HUDEP-2 (cell line): Measurements from ENCODE around the gene SQSTM1.

Experiments used
- DNase-seq, 76 experiments: peaks; one replicate each; lab custom pipeline; 2025; ENCODE audit not compliant: unreplicated experiment in 76 of 76; lab: John Stamatoyannopoulos, UW

SQSTM1 gene

GRCh38 chr5:179841621-179842020, 20.9 kb downstream of the SQSTM1 start:
- no peak for DNase-seq

GRCh38 chr5:179852993-179853547, 32.4 kb downstream of the SQSTM1 start:
- no peak for DNase-seq

DNA sequence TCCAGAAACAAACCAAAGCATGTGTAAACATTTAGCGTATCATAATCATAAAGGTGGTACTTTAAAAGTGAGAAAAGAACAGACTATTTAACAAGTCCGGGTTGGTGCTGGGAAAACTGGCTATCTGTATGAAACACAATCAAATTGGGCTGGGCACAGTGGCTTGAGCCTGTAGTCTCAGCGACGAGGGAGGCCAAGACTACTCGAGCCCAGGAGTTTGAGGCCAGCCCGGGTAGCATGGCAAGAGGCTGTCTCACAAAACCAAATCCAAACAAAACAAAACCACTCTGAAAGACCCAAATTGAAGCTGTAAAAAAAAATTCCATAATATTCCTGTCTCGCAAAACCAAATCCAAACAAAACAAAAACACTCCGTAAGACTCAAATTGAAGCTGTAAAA, 33.7 kb downstream of the SQSTM1 start:
- DNase-seq = no peak

DNA sequence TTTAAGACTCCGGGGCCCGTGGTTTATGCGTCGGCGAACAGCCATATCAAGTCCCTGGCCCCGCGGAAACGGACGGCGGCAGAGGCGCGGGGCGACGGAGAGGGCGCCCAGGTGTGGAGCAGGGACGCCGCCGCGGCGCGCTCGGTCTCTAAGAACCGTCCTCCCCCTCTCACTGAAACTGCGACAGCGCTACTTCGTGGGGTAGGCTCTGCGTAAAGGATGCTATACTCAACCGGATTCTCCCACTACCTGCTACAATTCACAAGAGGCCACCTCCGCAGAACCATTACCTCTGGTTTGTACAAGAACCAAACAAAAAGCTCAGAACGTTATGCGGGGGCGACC, 37.5 kb downstream of the SQSTM1 start:
- DNase-seq = peak in 15 of 76 experiments; percentile 5 to 67 (median 25)

GRCh38 chr5:179858586-179859427, 38.1 kb downstream of the SQSTM1 start, which contains the start of gene MRNIP:
Gene MRNIP (minus strand): TSS chr5:179858817. CDS start chr5:179858796, 21 bp downstream.
- DNase-seq = peak in 75 of 76 experiments; percentile 39 to 94 (median 88)

DNA sequence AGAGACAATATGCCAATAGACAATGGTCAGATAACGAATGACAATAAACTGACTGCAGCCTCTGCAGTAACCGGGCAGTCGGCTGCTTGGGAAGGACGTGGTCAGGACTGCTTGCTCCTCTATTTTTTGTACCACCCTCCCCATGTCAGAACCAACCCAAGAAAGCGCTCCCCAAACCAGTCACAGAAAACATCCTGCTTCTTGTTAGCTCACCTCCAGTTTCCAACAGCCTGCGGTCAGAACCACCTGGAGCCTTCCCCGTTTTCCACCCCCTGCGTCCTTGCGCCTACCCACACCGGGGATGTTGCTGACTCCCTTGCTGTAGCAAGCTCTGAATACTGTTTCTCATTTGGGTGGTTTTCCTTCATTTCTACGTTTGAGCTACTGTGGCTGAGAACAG, 39.6 kb downstream of the SQSTM1 start:
- DNase-seq = no peak

DNA sequence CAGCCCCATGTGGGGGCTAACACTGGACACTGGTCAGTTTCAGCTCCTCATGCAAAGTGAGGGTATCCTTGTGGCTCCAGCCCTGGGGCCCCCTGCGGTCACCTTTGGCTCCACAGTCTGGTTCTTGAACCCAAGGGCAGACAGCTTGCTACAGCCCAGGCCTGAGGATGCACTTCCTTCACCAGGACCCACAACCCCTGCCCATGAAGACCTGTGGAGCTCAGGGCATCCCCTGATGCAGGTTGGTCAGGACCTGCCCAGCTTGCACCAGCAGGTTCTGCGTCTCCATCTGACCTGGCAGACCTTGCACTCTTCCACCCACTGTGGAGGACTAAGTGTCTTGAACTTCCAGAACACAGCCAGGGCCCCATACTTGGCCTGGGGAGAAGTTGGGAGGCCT, 41.6 kb downstream of the SQSTM1 start:
- no peak for DNase-seq

- DNase-seq = no peak
Measured at GRCh38 chr5:179862891-179863290, 42.2 kb downstream of the SQSTM1 start.

GRCh38 chr5:179863449-179864085, 42.9 kb downstream of the SQSTM1 start:
- no peak for DNase-seq

- DNase-seq = no peak
Measured at GRCh38 chr5:179864686-179865085, 44.0 kb downstream of the SQSTM1 start.

GRCh38 chr5:179865491-179866240, 45.0 kb downstream of the SQSTM1 start:
- no peak for DNase-seq

DNA sequence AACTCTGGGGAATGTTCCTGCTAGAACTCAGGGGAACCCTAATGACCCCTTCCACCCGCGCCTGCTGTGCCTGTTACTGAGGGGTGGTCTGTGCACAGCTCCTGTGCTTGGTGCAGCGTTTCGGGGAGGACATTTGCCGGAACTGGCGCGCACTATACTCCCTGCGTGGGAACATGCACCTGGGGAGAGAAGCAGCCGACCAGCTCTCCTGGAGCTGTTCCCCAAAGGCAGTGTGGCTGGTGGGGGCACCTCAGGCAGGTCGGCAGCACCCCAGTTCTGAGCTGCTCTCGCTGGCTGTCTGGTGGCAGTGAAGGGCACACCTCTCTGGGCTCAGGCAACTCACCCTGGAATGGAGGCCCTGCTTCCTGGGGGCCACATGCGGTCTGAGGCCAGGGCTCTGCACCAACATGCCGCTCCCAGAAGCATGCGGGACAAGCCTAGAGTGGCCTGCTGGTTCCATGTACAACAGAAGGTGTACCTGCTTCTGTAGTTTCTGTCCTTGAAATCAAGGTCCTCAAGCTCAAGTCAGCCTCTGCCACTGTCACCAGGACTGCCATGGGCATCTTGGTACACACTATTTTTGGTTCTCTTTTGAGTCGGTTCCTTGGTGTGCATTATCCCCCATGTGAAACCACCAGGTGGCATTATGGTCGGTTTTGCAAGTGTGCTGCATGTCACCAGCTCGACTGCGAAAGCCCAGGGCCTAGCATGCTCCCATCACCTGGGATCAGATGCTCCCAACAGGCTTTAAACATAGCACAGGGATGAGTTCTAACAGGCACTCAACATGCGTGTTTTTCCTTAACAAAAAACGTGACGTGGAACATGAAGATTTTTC, 45.8 kb downstream of the SQSTM1 start:
- peak in 2 of 76 experiments; percentile 4 to 10 for DNase-seq

DNA sequence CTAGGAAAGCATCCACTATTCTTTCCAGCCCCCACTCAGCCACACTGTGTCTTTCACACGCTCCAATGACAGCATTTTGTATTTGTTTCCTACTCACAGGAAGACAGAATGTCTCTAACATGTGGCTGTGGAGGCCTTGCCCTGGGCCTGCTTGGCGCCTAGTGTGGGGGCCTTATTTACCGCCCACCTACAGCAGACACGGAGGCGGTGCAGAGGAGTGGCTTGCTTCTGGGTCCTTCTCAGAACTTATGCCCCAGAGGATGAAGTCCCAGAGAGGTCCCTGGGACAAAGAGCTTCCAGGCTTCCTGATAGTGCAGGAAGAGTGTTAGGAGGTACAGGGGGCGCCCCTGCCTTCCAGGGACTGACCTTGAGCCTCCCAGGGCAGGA, 46.4 kb downstream of the SQSTM1 start:
- DNase-seq = no peak

- DNase-seq = no peak
Measured at GRCh38 chr5:179867476-179867875, 46.8 kb downstream of the SQSTM1 start.

GRCh38 chr5:179868541-179868940, 47.8 kb downstream of the SQSTM1 start:
- DNase-seq = no peak

DNA sequence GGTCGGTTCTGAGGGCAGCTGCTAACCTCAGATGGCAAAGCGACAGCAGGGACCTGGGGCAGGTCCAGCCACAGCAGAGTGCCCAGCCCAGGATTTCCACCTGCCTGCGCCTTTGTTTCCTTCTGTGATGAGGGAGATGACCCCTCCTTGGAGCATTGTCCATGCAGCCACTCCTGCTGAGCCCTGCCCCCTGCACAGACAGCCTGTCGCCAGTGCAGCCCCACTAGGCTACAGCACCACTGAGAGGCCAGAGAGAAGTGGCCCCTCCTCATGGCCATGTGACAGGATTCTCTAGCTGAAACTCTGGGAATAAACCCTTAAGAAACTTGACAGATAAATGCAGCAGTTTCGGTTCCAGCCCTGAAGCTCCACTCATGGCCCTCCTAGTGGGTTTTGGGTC, 48.4 kb downstream of the SQSTM1 start:
- no peak for DNase-seq

DNA sequence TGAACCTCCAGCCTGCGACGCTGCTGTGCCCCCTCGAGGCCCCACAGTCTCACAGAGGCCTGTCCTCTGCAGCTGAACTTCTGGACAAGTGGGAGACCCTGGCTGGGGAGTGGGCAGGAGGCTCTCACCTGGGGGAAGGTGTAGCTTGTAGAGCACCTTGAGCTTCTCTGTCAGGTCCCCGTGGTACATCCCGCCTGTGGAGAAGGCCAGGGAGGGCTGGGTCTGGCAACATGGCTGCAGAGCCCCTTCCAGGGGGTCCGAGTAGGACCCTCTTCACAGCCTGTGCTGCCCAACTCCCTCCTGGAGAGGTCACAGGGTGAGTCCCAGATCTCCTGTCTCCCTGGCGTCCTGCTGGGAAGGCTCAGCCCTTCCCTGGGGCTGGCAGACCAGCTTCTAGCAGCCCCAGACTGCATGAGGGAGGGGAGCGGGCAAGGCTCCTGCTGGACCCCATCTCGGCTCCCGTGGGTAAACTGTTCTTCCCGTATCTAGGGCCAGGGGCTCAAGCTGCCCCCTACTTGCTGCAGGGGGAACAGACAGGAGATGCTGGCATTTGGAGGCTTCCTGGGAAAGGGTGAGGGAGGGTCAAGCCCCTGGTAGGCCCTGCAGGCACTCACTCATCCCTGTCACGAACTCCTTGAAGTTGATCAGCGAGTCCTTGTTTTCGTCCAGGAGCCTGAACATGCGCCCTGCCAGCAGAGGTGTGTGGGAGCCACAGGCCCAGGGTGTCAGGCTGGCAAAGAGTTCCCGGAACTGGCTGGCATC, 49.1 kb downstream of the SQSTM1 start:
- no peak for DNase-seq

DNA sequence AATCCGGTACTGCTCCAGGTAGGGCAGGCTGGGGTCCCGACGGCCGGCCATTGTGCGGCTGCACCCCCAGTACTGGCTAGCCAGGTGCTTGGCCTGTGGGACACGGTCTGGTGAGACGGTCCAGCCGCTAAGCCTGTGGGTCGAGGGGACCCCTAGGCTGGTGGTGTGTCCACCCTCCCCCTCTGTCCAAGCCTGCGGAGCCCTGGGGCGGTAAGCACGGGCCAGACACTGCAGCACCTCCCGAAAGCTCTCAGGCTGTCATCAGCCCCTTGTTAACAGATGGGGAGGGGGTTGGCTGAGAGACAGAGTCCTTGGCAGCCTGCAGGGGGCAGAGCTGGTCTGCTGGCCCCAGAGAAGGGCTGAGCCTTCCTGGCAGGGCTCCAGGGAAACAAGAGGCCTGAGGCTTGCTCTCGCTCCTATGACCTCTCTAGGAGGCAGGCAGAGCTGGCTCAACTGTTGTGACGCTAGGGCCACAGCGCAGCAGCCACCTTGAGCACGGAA, 49.7 kb downstream of the SQSTM1 start:
- peak in 64 of 76 experiments; percentile 3 to 84 (median 45) for DNase-seq

GRCh38 chr5:179870952-179871351, 50.2 kb downstream of the SQSTM1 start:
- no peak for DNase-seq
